HepG2 (cell line): ENCODE measurements around the gene DOC2A. TPM values are rescaled to one million over a fixed set of nuclear protein-coding genes. Genes with fewer than 3 reads are reported as not detected.

Experiments
- CREM ChIP-seq, 2 experiments: sonication (generic) in 1 of 2; formaldehyde crosslinking in 1 of 2; IDR thresholded peaks; 2 replicates each; pipeline versions ENCODE4 v1.4.0 to v1.6.1; 2016 to 2020; ENCODE audit warnings: antibody characterized with exemption in 1 of 2, mild to moderate bottlenecking in 1 of 2, missing genetic modification reagents in 1 of 2
- HOXA3 ChIP-seq: sonication (generic); formaldehyde crosslinking; IDR thresholded peaks from 2 replicates; pipeline ENCODE4 v1.5.0; 2020; ENCODE audit warnings: missing genetic modification reagents
- TBX3 ChIP-seq: fragments of 450-650 bp; IDR thresholded peaks from 2 replicates; pipeline ENCODE4 v1.6.1; 2017; ENCODE audit warnings: antibody characterized with exemption, mild to moderate bottlenecking, inconsistent platforms, borderline replicate concordance
- ZNF331 ChIP-seq: sonication (generic); formaldehyde crosslinking; IDR thresholded peaks from 2 replicates; pipeline ENCODE4 v1.4.0; 2020; ENCODE audit warnings: missing genetic modification reagents
- ZNF33B ChIP-seq: sonication (generic); formaldehyde crosslinking; IDR thresholded peaks from 2 replicates; pipeline ENCODE4 v1.5.1; 2020; ENCODE audit warnings: mild to moderate bottlenecking, missing genetic modification reagents
- ZNF44 ChIP-seq: sonication (generic); formaldehyde crosslinking; IDR thresholded peaks from 2 replicates; pipeline ENCODE4 v1.5.1; 2020; ENCODE audit warnings: mild to moderate bottlenecking, missing genetic modification reagents
- ZNF569 ChIP-seq: sonication (generic); formaldehyde crosslinking; IDR thresholded peaks from 2 replicates; pipeline ENCODE4 v1.5.0; 2020; ENCODE audit warnings: mild to moderate bottlenecking, missing genetic modification reagents, moderate library complexity, borderline replicate concordance
- ZNF607 ChIP-seq: sonication (generic); formaldehyde crosslinking; IDR thresholded peaks from 2 replicates; pipeline ENCODE4 v1.5.1; 2020; ENCODE audit warnings: missing genetic modification reagents, mild to moderate bottlenecking, borderline replicate concordance
- polyA plus RNA-seq, 8 experiments: library from polyadenylated mRNA; depleted of rRNA in 3 of 8; stranded (reverse) in 7 of 8; unstranded in 1 of 8; fragments of >200 nt; fragmentation: Illumina TruSeq in 4 of 8; extraction: Trizol in 4 of 8; gene quantifications; 2 replicates each; pipeline versions ENCODE4 v1.2.1 to v1.2.3, GENCODE V29; 2011 to 2016; ENCODE audit warnings: low read depth in 4 of 8, missing spikeins in 1 of 8, mixed read lengths in 1 of 8; ENCODE audit not compliant: insufficient read depth in 1 of 8
- total RNA-seq, 5 experiments: library from RNA; depleted of rRNA; stranded (reverse); fragments of >200 nt; fragmentation: Illumina TruSeq; extraction: Trizol; gene quantifications; 2 replicates each; pipeline ENCODE4 v1.2.3, GENCODE V29; 2016; ENCODE audit warnings: low read depth in 1 of 5
- TF ChIP-seq, protein P1 (sequence below): sonication (generic); formaldehyde crosslinking; IDR thresholded peaks from 2 replicates; pipeline ENCODE4 v1.4.0; 2020; ENCODE audit warnings: missing genetic modification reagents, borderline replicate concordance
- TF ChIP-seq, protein P2 (sequence below): sonication (generic); formaldehyde crosslinking; IDR thresholded peaks from 2 replicates; pipeline ENCODE4 v1.4.0; 2020; ENCODE audit warnings: missing genetic modification reagents
- TF ChIP-seq, protein P3 (sequence below): sonication (generic); formaldehyde crosslinking; IDR thresholded peaks from 2 replicates; pipeline ENCODE4 v1.5.1; 2020; ENCODE audit warnings: mild to moderate bottlenecking, missing genetic modification reagents, moderate library complexity
- TF ChIP-seq, protein P4 (sequence below): sonication (generic); formaldehyde crosslinking; IDR thresholded peaks from 2 replicates; pipeline ENCODE4 v1.4.0; 2020; ENCODE audit warnings: missing genetic modification reagents

DOC2A gene
- total and polyA plus RNA-seq, 2 of the 13 experiments (the other 11 are each of a cell fraction or from before 2014, with no cell fraction given), result 0.15 to 0.55 TPM

DNA sequence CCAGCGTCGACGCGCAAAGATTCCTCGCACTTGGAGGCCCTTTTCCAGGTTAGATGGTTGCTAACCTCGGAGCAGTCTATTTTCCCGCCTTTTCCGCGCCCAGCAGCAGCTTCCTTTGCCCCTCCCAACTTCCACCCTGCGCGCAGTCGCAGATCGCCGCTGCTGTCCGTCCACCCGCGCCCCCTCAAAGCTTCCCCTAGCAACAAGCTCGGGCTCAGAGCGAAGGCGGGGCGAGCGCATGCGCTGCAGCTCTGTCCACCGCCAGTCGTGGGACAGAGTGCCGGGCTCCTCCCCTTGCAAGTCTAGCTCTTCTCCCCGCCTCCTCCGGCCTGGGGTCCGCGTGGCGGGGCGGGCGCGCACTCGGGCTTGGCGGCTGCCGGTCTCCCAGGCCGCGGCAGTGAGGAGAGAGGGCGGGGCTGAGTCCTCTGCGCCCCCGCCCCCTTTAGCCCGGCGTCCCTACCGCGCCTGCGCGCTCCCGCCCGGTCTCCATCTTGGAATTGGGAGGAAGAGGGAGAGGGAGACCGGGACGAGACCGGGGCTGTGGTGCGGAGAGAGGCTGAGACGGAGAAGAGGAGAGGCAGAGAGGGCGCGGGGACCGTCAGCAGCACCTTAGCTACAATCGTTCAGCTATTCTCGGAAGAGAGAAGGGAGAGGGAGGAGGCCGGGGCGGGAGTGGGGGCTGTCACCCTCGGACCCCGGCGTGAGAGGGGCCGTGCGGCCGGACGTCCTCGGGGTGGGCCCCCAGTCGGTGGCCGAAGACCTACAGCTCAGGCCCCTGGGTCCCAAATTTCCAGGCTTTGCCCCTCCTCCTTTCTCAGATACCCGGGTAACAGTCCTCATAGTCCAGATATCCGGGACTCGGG is 37.2 kb downstream of the DOC2A start, which contains the start of gene TAOK2 (continued):
- TF ChIP-seq, protein P1, sequence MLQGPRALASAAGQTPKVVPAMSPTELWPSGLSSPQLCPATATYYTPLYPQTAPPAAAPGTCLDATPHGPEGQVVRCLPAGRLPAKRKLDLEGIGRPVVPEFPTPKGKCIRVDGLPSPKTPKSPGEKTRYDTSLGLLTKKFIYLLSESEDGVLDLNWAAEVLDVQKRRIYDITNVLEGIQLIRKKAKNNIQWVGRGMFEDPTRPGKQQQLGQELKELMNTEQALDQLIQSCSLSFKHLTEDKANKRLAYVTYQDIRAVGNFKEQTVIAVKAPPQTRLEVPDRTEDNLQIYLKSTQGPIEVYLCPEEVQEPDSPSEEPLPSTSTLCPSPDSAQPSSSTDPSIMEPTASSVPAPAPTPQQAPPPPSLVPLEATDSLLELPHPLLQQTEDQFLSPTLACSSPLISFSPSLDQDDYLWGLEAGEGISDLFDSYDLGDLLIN, result peak; percentile 61; the same call in 1 of the 2 replicates
- TF ChIP-seq, protein P2, sequence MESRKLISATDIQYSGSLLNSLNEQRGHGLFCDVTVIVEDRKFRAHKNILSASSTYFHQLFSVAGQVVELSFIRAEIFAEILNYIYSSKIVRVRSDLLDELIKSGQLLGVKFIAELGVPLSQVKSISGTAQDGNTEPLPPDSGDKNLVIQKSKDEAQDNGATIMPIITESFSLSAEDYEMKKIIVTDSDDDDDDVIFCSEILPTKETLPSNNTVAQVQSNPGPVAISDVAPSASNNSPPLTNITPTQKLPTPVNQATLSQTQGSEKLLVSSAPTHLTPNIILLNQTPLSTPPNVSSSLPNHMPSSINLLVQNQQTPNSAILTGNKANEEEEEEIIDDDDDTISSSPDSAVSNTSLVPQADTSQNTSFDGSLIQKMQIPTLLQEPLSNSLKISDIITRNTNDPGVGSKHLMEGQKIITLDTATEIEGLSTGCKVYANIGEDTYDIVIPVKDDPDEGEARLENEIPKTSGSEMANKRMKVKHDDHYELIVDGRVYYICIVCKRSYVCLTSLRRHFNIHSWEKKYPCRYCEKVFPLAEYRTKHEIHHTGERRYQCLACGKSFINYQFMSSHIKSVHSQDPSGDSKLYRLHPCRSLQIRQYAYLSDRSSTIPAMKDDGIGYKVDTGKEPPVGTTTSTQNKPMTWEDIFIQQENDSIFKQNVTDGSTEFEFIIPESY (CRISPR knock-in tag), result peak; percentile 65
- no peak for TF ChIP-seq CREM (IDR thresholded peaks at IDR 0.05)
- no peak for TF ChIP-seq CREM (CRISPR knock-in tag; IDR thresholded peaks at IDR 0.05)
- TF ChIP-seq ZNF331, result 0 out of 2 replicates have a peak, but pooled peaks have one; percentile 30
- TF ChIP-seq, protein P3, sequence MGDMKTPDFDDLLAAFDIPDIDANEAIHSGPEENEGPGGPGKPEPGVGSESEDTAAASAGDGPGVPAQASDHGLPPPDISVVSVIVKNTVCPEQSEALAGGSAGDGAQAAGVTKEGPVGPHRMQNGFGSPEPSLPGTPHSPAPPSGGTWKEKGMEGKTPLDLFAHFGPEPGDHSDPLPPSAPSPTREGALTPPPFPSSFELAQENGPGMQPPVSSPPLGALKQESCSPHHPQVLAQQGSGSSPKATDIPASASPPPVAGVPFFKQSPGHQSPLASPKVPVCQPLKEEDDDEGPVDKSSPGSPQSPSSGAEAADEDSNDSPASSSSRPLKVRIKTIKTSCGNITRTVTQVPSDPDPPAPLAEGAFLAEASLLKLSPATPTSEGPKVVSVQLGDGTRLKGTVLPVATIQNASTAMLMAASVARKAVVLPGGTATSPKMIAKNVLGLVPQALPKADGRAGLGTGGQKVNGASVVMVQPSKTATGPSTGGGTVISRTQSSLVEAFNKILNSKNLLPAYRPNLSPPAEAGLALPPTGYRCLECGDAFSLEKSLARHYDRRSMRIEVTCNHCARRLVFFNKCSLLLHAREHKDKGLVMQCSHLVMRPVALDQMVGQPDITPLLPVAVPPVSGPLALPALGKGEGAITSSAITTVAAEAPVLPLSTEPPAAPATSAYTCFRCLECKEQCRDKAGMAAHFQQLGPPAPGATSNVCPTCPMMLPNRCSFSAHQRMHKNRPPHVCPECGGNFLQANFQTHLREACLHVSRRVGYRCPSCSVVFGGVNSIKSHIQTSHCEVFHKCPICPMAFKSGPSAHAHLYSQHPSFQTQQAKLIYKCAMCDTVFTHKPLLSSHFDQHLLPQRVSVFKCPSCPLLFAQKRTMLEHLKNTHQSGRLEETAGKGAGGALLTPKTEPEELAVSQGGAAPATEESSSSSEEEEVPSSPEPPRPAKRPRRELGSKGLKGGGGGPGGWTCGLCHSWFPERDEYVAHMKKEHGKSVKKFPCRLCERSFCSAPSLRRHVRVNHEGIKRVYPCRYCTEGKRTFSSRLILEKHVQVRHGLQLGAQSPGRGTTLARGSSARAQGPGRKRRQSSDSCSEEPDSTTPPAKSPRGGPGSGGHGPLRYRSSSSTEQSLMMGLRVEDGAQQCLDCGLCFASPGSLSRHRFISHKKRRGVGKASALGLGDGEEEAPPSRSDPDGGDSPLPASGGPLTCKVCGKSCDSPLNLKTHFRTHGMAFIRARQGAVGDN (CRISPR knock-in tag), result peak; percentile 99
- 0 out of 2 replicates have a peak, but pooled peaks have one; percentile 52 for TF ChIP-seq ZNF33B (CRISPR knock-in tag)
- TF ChIP-seq ZNF569 (CRISPR knock-in tag), result no peak
- TF ChIP-seq ZNF44 (CRISPR knock-in tag), result no peak
- TF ChIP-seq, protein P4, sequence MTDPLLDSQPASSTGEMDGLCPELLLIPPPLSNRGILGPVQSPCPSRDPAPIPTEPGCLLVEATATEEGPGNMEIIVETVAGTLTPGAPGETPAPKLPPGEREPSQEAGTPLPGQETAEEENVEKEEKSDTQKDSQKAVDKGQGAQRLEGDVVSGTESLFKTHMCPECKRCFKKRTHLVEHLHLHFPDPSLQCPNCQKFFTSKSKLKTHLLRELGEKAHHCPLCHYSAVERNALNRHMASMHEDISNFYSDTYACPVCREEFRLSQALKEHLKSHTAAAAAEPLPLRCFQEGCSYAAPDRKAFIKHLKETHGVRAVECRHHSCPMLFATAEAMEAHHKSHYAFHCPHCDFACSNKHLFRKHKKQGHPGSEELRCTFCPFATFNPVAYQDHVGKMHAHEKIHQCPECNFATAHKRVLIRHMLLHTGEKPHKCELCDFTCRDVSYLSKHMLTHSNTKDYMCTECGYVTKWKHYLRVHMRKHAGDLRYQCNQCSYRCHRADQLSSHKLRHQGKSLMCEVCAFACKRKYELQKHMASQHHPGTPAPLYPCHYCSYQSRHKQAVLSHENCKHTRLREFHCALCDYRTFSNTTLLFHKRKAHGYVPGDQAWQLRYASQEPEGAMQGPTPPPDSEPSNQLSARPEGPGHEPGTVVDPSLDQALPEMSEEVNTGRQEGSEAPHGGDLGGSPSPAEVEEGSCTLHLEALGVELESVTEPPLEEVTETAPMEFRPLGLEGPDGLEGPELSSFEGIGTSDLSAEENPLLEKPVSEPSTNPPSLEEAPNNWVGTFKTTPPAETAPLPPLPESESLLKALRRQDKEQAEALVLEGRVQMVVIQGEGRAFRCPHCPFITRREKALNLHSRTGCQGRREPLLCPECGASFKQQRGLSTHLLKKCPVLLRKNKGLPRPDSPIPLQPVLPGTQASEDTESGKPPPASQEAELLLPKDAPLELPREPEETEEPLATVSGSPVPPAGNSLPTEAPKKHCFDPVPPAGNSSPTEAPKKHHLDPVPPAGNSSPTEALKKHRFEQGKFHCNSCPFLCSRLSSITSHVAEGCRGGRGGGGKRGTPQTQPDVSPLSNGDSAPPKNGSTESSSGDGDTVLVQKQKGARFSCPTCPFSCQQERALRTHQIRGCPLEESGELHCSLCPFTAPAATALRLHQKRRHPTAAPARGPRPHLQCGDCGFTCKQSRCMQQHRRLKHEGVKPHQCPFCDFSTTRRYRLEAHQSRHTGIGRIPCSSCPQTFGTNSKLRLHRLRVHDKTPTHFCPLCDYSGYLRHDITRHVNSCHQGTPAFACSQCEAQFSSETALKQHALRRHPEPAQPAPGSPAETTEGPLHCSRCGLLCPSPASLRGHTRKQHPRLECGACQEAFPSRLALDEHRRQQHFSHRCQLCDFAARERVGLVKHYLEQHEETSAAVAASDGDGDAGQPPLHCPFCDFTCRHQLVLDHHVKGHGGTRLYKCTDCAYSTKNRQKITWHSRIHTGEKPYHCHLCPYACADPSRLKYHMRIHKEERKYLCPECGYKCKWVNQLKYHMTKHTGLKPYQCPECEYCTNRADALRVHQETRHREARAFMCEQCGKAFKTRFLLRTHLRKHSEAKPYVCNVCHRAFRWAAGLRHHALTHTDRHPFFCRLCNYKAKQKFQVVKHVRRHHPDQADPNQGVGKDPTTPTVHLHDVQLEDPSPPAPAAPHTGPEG (CRISPR knock-in tag), result peak; percentile 80
- peak; percentile 90; the same call in 1 of the 2 replicates for TF ChIP-seq ZNF607 (CRISPR knock-in tag)
- no peak for TF ChIP-seq TBX3
- peak; percentile 87 for TF ChIP-seq HOXA3 (CRISPR knock-in tag)
